DND-41 (cell line): Measurements from ENCODE around the gene MAP3K5.

Source experiments
- ATAC-seq: fragments of 200-7000 bp; cut with Tn5 transposase; 3 replicates; pipeline ENCODE4 v1.9.1; 2021; ENCODE audit warnings: low read depth; ENCODE audit not compliant: insufficient read depth
- DNase-seq: peaks from one replicate; pipeline ENCODE4 v3.0.0-alpha.2; 2020
- H2AFZ ChIP-seq: 2 replicates; pipeline ENCODE4 v1.6.0; 2012; ENCODE audit warnings: low read depth, low read length
- H3K27ac ChIP-seq: 2 replicates; pipeline ENCODE4 v1.5.1; 2012; ENCODE audit warnings: low read length, inconsistent platforms
- H3K27me3 ChIP-seq: fragments of 200-600 bp; sonication (generic); 2 replicates; pipeline ENCODE4 v1.6.0; 2012; ENCODE audit warnings: low read length, mild to moderate bottlenecking, inconsistent platforms; ENCODE audit not compliant: insufficient read depth, poor library complexity
- H3K36me3 ChIP-seq: 2 replicates; pipeline ENCODE4 v1.5.1; 2012; ENCODE audit warnings: low read length, inconsistent platforms; ENCODE audit not compliant: insufficient read depth
- H3K4me1 ChIP-seq: 2 replicates; pipeline ENCODE4 v1.5.1; 2012; ENCODE audit warnings: mild to moderate bottlenecking, low read length; ENCODE audit not compliant: insufficient read depth
- H3K4me2 ChIP-seq: 2 replicates; pipeline ENCODE4 v1.6.0; 2012; ENCODE audit warnings: mild to moderate bottlenecking, moderate library complexity, low read length, inconsistent platforms; ENCODE audit not compliant: insufficient read depth
- H3K4me3 ChIP-seq, 2 experiments: fragments of 200-600 bp in 1 of 2; shearing (Covaris generic) in 1 of 2; 2 replicates each; pipeline ENCODE4 v1.5.1; 2012 to 2016; ENCODE audit warnings: inconsistent platforms in 2 of 2, low read length in 2 of 2, mild to moderate bottlenecking in 2 of 2, low read depth in 1 of 2, moderate library complexity in 1 of 2
- H3K79me2 ChIP-seq: 2 replicates; pipeline ENCODE4 v1.6.0; 2012; ENCODE audit warnings: low read length, inconsistent platforms; ENCODE audit not compliant: insufficient read depth
- H3K9ac ChIP-seq: 2 replicates; pipeline ENCODE4 v1.6.0; 2012; ENCODE audit warnings: low read depth, mild to moderate bottlenecking, inconsistent platforms, low read length, moderate library complexity
- H3K9me3 ChIP-seq: 2 replicates; pipeline ENCODE4 v1.5.1; 2012; ENCODE audit warnings: low read length, moderate library complexity, mild to moderate bottlenecking, inconsistent platforms; ENCODE audit not compliant: insufficient read depth, severe bottlenecking
- H4K20me1 ChIP-seq: 2 replicates; pipeline ENCODE4 v1.6.0; 2012; ENCODE audit warnings: low read length; ENCODE audit not compliant: insufficient read depth
- EZH2 ChIP-seq: IDR thresholded peaks from 3 replicates; pipeline ENCODE4 v1.6.1; 2012; ENCODE audit warnings: borderline replicate concordance, low read depth, mild to moderate bottlenecking, moderate library complexity, low read length, inconsistent platforms; ENCODE audit not compliant: severe bottlenecking
- TF ChIP-seq, protein P1 (sequence below): IDR thresholded peaks from 2 replicates; pipeline ENCODE4 v1.5.1; 2012; ENCODE audit warnings: borderline replicate concordance, low read length, moderate library complexity, mild to moderate bottlenecking; ENCODE audit not compliant: poor library complexity, severe bottlenecking; ENCODE audit errors: extremely low read depth

MAP3K5 gene

DNA sequence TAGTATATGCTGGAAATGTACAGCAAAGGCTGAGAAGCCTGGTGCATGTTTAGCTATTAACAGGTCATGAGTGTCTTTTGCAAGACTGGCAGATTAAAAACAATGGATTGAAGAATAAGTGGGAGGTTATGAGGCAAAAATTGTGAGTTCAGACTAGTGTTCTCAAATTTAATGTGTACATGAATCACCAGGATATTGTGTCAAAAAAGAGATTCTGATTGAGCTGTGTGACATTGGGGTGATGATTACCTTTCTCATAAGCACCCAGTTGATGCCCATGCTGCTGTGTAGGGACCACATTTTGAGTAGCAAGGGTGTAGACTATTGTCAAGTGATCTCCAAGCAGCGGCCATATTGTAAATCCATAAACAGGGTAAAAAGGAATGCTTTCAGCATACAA lies 44.8 kb downstream of the MAP3K5 start:
- TF ChIP-seq EZH2: no peak
- TF ChIP-seq, protein P1, sequence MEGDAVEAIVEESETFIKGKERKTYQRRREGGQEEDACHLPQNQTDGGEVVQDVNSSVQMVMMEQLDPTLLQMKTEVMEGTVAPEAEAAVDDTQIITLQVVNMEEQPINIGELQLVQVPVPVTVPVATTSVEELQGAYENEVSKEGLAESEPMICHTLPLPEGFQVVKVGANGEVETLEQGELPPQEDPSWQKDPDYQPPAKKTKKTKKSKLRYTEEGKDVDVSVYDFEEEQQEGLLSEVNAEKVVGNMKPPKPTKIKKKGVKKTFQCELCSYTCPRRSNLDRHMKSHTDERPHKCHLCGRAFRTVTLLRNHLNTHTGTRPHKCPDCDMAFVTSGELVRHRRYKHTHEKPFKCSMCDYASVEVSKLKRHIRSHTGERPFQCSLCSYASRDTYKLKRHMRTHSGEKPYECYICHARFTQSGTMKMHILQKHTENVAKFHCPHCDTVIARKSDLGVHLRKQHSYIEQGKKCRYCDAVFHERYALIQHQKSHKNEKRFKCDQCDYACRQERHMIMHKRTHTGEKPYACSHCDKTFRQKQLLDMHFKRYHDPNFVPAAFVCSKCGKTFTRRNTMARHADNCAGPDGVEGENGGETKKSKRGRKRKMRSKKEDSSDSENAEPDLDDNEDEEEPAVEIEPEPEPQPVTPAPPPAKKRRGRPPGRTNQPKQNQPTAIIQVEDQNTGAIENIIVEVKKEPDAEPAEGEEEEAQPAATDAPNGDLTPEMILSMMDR: no peak
- H3K4me2 ChIP-seq: no peak overlapping the region
- H3K27me3 ChIP-seq: no peaks in the 10 kb centered on the region
- H3K4me1 ChIP-seq: no peaks in the 10 kb centered on the region
- no peak overlapping the region for H3K9ac ChIP-seq
- no peak overlapping the region for H3K27ac ChIP-seq
- H4K20me1 ChIP-seq: no peaks in the 10 kb centered on the region
- H3K9me3 ChIP-seq: no peaks in the 10 kb centered on the region
- no peaks in the 10 kb centered on the region for H3K79me2 ChIP-seq
- DNase-seq (no peak), ATAC-seq (no peak)
- H2AFZ ChIP-seq: no peak overlapping the region
- H3K36me3 ChIP-seq: no peaks in the 10 kb centered on the region
- H3K4me3 ChIP-seq: no peak overlapping the region

DNA sequence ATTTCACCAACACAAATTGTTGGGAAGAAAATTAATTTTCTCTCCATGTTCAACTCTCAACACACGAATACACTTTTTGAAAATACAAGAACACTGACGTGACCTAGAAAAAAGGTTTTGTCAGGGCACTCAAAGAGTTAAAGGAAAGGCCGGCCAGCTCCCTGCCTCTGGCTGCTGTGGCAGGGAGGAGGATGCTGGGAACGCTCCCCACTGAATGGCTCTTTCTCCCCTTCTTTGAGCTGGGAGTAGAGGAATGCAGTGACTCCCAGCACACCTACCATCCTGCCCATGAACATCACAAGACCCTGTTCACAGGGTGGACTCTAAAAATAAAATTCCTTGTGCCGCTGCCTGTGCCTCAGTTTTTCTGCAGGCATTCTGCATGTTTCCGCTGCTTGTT lies 47.0 kb downstream of the MAP3K5 start:
- TF ChIP-seq, protein P1: no peak
- no peak for TF ChIP-seq EZH2
- ATAC-seq: no peak
- Histone ChIP-seq H4K20me1 (no peaks in the 10 kb centered on the region), H3K27me3 (peaks cover 2% of the 10 kb centered on the region), H3K4me3 (no peak overlapping the region), H3K9me3 (no peaks in the 10 kb centered on the region), H3K4me2 (no peak overlapping the region), H3K4me1 (no peaks in the 10 kb centered on the region), H3K27ac (no peak overlapping the region), H2AFZ (no peak overlapping the region), H3K9ac (no peak overlapping the region), H3K79me2 (no peaks in the 10 kb centered on the region), H3K36me3 (no peaks in the 10 kb centered on the region)
- no peak for DNase-seq

DNA sequence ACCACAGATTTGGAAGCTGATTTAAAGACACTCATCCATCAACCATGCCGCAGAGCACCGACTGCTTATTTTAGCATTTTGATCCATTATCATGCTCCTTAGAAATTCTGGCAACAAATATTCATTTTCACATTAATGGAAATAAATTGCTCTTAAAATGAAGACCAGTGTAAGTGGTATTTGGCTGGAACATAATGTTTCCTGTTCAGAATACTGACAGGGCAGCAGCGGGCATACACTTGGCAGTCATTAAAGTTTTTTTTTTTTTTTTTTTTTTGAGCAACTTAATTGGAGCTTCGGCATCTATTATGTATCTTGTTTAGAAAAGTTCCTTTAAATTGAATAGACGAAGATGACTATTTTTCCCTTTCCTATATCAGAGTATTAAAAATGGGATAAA lies 47.4 kb downstream of the MAP3K5 start:
- Histone ChIP-seq H3K27ac (no peak overlapping the region), H3K27me3 (peaks cover 2% of the 10 kb centered on the region), H4K20me1 (no peaks in the 10 kb centered on the region), H3K79me2 (no peaks in the 10 kb centered on the region), H3K9ac (no peak overlapping the region), H3K4me3 (no peak overlapping the region), H2AFZ (no peak overlapping the region), H3K4me2 (no peak overlapping the region), H3K36me3 (no peaks in the 10 kb centered on the region), H3K9me3 (no peaks in the 10 kb centered on the region), H3K4me1 (no peaks in the 10 kb centered on the region)
- TF ChIP-seq, protein P1: no peak
- TF ChIP-seq EZH2: no peak
- no peak for DNase-seq
- no peak for ATAC-seq

DNA sequence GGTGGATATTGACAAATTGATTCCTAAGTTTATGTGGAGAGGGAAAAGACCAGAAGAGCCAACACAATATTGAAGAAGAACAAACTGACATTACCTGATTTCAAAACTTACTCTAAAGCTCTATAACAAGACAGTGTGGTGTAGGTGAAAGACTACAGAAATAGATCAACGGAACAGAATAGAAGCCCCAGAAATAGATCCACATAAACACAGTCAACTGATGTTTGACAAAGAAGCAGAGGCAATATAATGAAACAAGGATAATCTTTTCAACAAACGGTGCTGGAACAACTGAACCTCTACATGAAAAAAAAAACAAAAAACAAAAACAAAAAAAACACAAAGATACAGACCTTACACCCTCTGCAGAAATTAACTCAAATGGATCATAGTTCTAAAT lies 50.2 kb downstream of the MAP3K5 start:
- Histone ChIP-seq H3K36me3 (no peaks in the 10 kb centered on the region), H3K4me3 (no peak overlapping the region), H3K4me1 (no peaks in the 10 kb centered on the region), H2AFZ (no peak overlapping the region), H4K20me1 (no peaks in the 10 kb centered on the region), H3K79me2 (no peaks in the 10 kb centered on the region), H3K27ac (no peak overlapping the region), H3K9ac (no peak overlapping the region), H3K27me3 (peaks cover 2% of the 10 kb centered on the region), H3K4me2 (no peak overlapping the region), H3K9me3 (no peaks in the 10 kb centered on the region)
- TF ChIP-seq, protein P1: no peak
- no peak for TF ChIP-seq EZH2
- no peak for ATAC-seq
- no peak for DNase-seq
